Neural cell (in vitro differentiated cells): ENCODE results near the gene TSR1. TPM values are rescaled to one million over a fixed set of nuclear protein-coding genes. Genes with fewer than 3 reads are reported as not detected.

ENCODE experiments used
- H2AFZ ChIP-seq: fragments of 200-600, 300-800 bp; sonication (generic), shearing (Covaris generic); 2 replicates; pipeline ENCODE4 v1.6.0; 2014; ENCODE audit warnings: low read depth, mild to moderate bottlenecking, antibody characterized with exemption, low read length, moderate library complexity
- H3F3A ChIP-seq: fragments of 200-600 bp; shearing (Covaris generic); 2 replicates; pipeline ENCODE4 v1.6.1; 2016; ENCODE audit warnings: mild to moderate bottlenecking, moderate library complexity, mixed read lengths, antibody characterized with exemption, low read length; ENCODE audit not compliant: insufficient read depth, poor library complexity, severe bottlenecking
- H3K27ac ChIP-seq: fragments of 200-600, 300-800 bp; sonication (generic), shearing (Covaris generic); 2 replicates; pipeline ENCODE4 v1.5.1; 2014; ENCODE audit warnings: mild to moderate bottlenecking, low read length, moderate library complexity
- H3K27me3 ChIP-seq: fragments of 300-800, 200-600 bp; sonication (generic), shearing (Covaris generic); 2 replicates; pipeline ENCODE4 v1.6.0; 2014; ENCODE audit warnings: mild to moderate bottlenecking, low read depth, low read length, moderate library complexity; ENCODE audit not compliant: insufficient read depth
- H3K36me3 ChIP-seq: fragments of 300-800, 200-600 bp; sonication (generic), shearing (Covaris generic); 2 replicates; pipeline ENCODE4 v1.5.1; 2014; ENCODE audit warnings: mild to moderate bottlenecking, antibody characterized with exemption, low read length, moderate library complexity; ENCODE audit not compliant: insufficient read depth
- H3K4me2 ChIP-seq: fragments of 300-800, 200-600 bp; sonication (generic), shearing (Covaris generic); 2 replicates; pipeline ENCODE4 v1.6.0; 2014; ENCODE audit warnings: mild to moderate bottlenecking, low read length
- H3K4me3 ChIP-seq: fragments of 300-800, 200-600 bp; sonication (generic), shearing (Covaris generic); 2 replicates; pipeline ENCODE4 v1.5.1; 2014; ENCODE audit warnings: mild to moderate bottlenecking, low read length, moderate library complexity
- H3K79me2 ChIP-seq: fragments of 200-600 bp; shearing (Covaris generic); replicated peaks from 2 replicates; pipeline ENCODE4 v1.6.0; 2014; ENCODE audit warnings: mild to moderate bottlenecking, low read length, moderate library complexity; ENCODE audit not compliant: insufficient read depth
- H3K9ac ChIP-seq: fragments of 300-800, 200-600 bp; sonication (generic), shearing (Covaris generic); 2 replicates; pipeline ENCODE4 v1.6.1; 2016; ENCODE audit warnings: mild to moderate bottlenecking, low read length, mixed read lengths
- H3K9me2 ChIP-seq: fragments of 200-600 bp; shearing (Covaris generic); 2 replicates; pipeline ENCODE4 v1.6.1; 2016; ENCODE audit warnings: mild to moderate bottlenecking, low read length, mixed read lengths; ENCODE audit not compliant: insufficient read depth
- H3K9me3 ChIP-seq: fragments of 200-600, 300-800 bp; sonication (generic), shearing (Covaris generic); 2 replicates; pipeline ENCODE4 v1.6.1; 2016; ENCODE audit warnings: mild to moderate bottlenecking, mixed run types, low read length, moderate library complexity, mixed read lengths
- H4K20me1 ChIP-seq: fragments of 200-600 bp; shearing (Covaris generic); 2 replicates; pipeline ENCODE4 v1.6.1; 2016; ENCODE audit warnings: mild to moderate bottlenecking, mixed run types; ENCODE audit not compliant: insufficient read depth
- EP300 ChIP-seq: fragments of 450-650 bp; conservative IDR thresholded peaks from 2 replicates; pipeline ENCODE4 v1.6.1; 2014; ENCODE audit warnings: antibody characterized with exemption, mild to moderate bottlenecking, moderate library complexity; ENCODE audit not compliant: poor library complexity, severe bottlenecking
- EZH2 ChIP-seq: fragments of 200-600, 300-800 bp; shearing (Covaris generic), sonication (generic); IDR thresholded peaks from 2 replicates; pipeline ENCODE4 v1.6.1; 2014; ENCODE audit warnings: antibody characterized with exemption, low read length, borderline replicate concordance, mild to moderate bottlenecking; ENCODE audit not compliant: insufficient read depth, poor library complexity, severe bottlenecking
- MXI1 ChIP-seq: fragments of 450-650 bp; conservative IDR thresholded peaks from 2 replicates; pipeline ENCODE4 v1.6.1; 2014; ENCODE audit warnings: antibody characterized with exemption, mild to moderate bottlenecking; ENCODE audit not compliant: poor library complexity, severe bottlenecking
- POLR2AphosphoS5 ChIP-seq: IDR thresholded peaks from 2 replicates; pipeline ENCODE4 v1.6.1; 2012
- RAD21 ChIP-seq: fragments of 450-650 bp; conservative IDR thresholded peaks from 2 replicates; pipeline ENCODE4 v1.6.1; 2014; ENCODE audit warnings: antibody characterized with exemption, mild to moderate bottlenecking, moderate library complexity
- REST ChIP-seq: IDR thresholded peaks from 2 replicates; pipeline ENCODE4 v1.6.1; 2012; ENCODE audit warnings: borderline replicate concordance
- SMC3 ChIP-seq: fragments of 450-650 bp; conservative IDR thresholded peaks from 2 replicates; pipeline ENCODE4 v1.6.1; 2014; ENCODE audit warnings: antibody characterized with exemption, mild to moderate bottlenecking, moderate library complexity; ENCODE audit not compliant: poor library complexity
- TAF1 ChIP-seq: IDR thresholded peaks from 2 replicates; pipeline ENCODE4 v1.6.1; 2012; ENCODE audit warnings: low read depth
- polyA plus RNA-seq: library from polyadenylated mRNA; depleted of rRNA; stranded (reverse); fragments of >200 nt; gene quantifications from 2 replicates; pipeline ENCODE4 v1.2.3, GENCODE V29; 2014
- TF ChIP-seq, protein P1 (sequence below): fragments of 450-650 bp; IDR thresholded peaks from 2 replicates; pipeline ENCODE4 v1.5.1; 2014; ENCODE audit warnings: antibody characterized with exemption, mild to moderate bottlenecking, moderate library complexity; ENCODE audit not compliant: poor library complexity, severe bottlenecking

Gene TSR1
- polyA plus RNA-seq, 1 donor from 2014 or later: 31.8 TPM

- no peaks in the 10 kb centered on the region for H3F3A ChIP-seq
Measured at GRCh38 chr17:2295575-2295974, 40.7 kb downstream of the TSR1 start.

DNA sequence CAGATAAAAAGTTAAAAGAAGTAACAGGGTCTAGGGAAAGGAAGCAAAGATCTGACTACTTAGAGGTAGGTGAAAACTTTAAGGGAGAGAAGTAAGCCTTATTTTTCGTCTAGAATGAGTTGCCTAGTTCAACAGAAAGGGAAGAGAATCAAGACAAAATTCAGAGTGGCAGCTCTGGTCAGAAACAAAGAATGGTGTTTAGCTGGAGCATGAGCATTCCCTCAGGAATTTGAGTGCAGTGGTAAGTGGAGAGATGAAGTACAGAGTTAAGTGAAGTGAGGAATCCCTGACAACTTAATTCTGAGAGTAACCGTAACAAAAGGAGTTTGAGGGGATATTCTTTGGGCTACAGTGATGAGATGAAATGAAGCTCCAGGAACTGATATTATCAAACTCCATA lies 44.2 kb downstream of the TSR1 start:
- Histone ChIP-seq H3K9me2 (no peaks in the 10 kb centered on the region), H2AFZ (no peak overlapping the region), H4K20me1 (no peaks in the 10 kb centered on the region), H3K4me2 (no peak overlapping the region), H3K4me3 (no peak overlapping the region), H3K9ac (no peak overlapping the region), H3K36me3 (peaks cover 7% of the 10 kb centered on the region), H3K9me3 (no peaks in the 10 kb centered on the region), H3K27ac (no peak overlapping the region), H3F3A (no peaks in the 10 kb centered on the region), H3K79me2 (peaks cover 5% of the 10 kb centered on the region), H3K27me3 (no peaks in the 10 kb centered on the region)
- TF ChIP-seq REST: no peak

More at GRCh38 chr17:2295575-2295974, 40.7 kb downstream of the TSR1 start:
- Histone ChIP-seq H3K4me2 (no peak overlapping the region), H3K79me2 (peaks cover 26% of the 10 kb centered on the region), H3K9me3 (no peaks in the 10 kb centered on the region), H3K36me3 (peaks cover 15% of the 10 kb centered on the region), H3K27ac (no peak overlapping the region), H3K27me3 (no peaks in the 10 kb centered on the region), H3K4me3 (no peak overlapping the region), H3K9ac (no peak overlapping the region), H3K9me2 (no peaks in the 10 kb centered on the region), H2AFZ (no peak overlapping the region), H4K20me1 (no peaks in the 10 kb centered on the region)
- TF ChIP-seq MXI1 (no peak), TAF1 (no peak), EP300 (no peak), RAD21 (no peak), EZH2 (no peak), SMC3 (no peak), POLR2AphosphoS5 (no peak), REST (no peak)
- TF ChIP-seq, protein P1, sequence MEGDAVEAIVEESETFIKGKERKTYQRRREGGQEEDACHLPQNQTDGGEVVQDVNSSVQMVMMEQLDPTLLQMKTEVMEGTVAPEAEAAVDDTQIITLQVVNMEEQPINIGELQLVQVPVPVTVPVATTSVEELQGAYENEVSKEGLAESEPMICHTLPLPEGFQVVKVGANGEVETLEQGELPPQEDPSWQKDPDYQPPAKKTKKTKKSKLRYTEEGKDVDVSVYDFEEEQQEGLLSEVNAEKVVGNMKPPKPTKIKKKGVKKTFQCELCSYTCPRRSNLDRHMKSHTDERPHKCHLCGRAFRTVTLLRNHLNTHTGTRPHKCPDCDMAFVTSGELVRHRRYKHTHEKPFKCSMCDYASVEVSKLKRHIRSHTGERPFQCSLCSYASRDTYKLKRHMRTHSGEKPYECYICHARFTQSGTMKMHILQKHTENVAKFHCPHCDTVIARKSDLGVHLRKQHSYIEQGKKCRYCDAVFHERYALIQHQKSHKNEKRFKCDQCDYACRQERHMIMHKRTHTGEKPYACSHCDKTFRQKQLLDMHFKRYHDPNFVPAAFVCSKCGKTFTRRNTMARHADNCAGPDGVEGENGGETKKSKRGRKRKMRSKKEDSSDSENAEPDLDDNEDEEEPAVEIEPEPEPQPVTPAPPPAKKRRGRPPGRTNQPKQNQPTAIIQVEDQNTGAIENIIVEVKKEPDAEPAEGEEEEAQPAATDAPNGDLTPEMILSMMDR: no peak
